GM21528 (cell line): ENCODE results near the gene HNRNPM.

Source experiments
- ATAC-seq: cut with Tn5 transposase; IDR thresholded peaks from one replicate; pipeline ENCODE4 v1.9.1; 2021; ENCODE audit warnings: mild to moderate bottlenecking, moderate library complexity; ENCODE audit not compliant: unreplicated experiment, low FRiP score

HNRNPM gene

GRCh38 chr19:8530061-8530679, 85.4 kb downstream of the HNRNPM start:
- no peak for ATAC-seq

GRCh38 chr19:8531470-8531869, 86.7 kb downstream of the HNRNPM start:
- ATAC-seq: no peak

DNA sequence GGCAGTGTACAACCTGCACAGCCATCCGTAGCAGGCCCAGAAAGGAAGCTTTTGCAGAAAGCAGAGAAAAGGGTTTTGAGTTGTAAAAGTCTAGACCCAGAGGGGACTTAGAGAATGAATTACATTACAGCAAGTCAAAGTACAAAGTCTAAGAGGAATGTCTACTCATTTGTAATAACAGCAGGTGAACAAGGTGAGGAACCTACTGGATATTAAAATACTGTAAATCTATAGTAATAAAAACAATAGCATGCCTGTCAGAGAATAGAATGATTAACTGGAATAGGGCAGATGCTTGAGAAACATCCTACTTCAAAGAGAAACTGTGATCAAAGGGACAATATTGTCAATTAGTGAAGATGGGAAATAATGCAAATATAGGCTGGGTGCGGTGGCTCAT, 87.5 kb downstream of the HNRNPM start:
- ATAC-seq: no peak

GRCh38 chr19:8536282-8536681, 91.5 kb downstream of the HNRNPM start:
- no peak for ATAC-seq

GRCh38 chr19:8537099-8537498, 92.3 kb downstream of the HNRNPM start:
- ATAC-seq: no peak
